Measurements from ENCODE around the gene DNAJB8. TPM values are rescaled to one million over a fixed set of nuclear protein-coding genes. Genes with fewer than 3 reads are reported as not detected.

DNAJB8 gene
- total and polyA plus RNA-seq, 9 of the 15 experiments (the other 6 are each of a cell fraction or from before 2014, with no cell fraction given): not detected

- no peak for TF ChIP-seq ZFP30 (CRISPR knock-in tag; IDR thresholded peaks at IDR 0.05; ENCODE audit: borderline replicate concordance)
- no peak for TF ChIP-seq GTF2F1 (IDR thresholded peaks at IDR 0.05; ENCODE audit: low read depth, low read length)
- TF ChIP-seq THAP7 (CRISPR knock-in tag; IDR thresholded peaks at IDR 0.05): no peak
- no peak for TF ChIP-seq CXXC5 (CRISPR knock-in tag; IDR thresholded peaks at IDR 0.05)
- no peak for TF ChIP-seq TEAD1 (CRISPR knock-in tag; IDR thresholded peaks at IDR 0.05)
- TF ChIP-seq, protein P1, sequence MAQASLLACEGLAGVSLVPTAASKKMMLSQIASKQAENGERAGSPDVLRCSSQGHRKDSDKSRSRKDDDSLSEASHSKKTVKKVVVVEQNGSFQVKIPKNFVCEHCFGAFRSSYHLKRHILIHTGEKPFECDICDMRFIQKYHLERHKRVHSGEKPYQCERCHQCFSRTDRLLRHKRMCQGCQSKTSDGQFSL (CRISPR knock-in tag; IDR thresholded peaks at IDR 0.05): no peak
- TF ChIP-seq, protein P1 (tag; IDR thresholded peaks at IDR 0.05): no peak
- no peak for TF ChIP-seq TOE1 (IDR thresholded peaks at IDR 0.05; ENCODE audit: borderline replicate concordance)
- no peak for TF ChIP-seq TOE1 (CRISPR knock-in tag; IDR thresholded peaks at IDR 0.05; ENCODE audit: borderline replicate concordance, low read depth)
- TF ChIP-seq, protein P2, sequence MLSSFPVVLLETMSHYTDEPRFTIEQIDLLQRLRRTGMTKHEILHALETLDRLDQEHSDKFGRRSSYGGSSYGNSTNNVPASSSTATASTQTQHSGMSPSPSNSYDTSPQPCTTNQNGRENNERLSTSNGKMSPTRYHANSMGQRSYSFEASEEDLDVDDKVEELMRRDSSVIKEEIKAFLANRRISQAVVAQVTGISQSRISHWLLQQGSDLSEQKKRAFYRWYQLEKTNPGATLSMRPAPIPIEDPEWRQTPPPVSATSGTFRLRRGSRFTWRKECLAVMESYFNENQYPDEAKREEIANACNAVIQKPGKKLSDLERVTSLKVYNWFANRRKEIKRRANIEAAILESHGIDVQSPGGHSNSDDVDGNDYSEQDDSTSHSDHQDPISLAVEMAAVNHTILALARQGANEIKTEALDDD (IDR thresholded peaks at IDR 0.05): no peak
- TF ChIP-seq, protein P3, sequence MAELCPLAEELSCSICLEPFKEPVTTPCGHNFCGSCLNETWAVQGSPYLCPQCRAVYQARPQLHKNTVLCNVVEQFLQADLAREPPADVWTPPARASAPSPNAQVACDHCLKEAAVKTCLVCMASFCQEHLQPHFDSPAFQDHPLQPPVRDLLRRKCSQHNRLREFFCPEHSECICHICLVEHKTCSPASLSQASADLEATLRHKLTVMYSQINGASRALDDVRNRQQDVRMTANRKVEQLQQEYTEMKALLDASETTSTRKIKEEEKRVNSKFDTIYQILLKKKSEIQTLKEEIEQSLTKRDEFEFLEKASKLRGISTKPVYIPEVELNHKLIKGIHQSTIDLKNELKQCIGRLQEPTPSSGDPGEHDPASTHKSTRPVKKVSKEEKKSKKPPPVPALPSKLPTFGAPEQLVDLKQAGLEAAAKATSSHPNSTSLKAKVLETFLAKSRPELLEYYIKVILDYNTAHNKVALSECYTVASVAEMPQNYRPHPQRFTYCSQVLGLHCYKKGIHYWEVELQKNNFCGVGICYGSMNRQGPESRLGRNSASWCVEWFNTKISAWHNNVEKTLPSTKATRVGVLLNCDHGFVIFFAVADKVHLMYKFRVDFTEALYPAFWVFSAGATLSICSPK (IDR thresholded peaks at IDR 0.05; ENCODE audit: borderline replicate concordance): no peak
- TF ChIP-seq, protein P4, sequence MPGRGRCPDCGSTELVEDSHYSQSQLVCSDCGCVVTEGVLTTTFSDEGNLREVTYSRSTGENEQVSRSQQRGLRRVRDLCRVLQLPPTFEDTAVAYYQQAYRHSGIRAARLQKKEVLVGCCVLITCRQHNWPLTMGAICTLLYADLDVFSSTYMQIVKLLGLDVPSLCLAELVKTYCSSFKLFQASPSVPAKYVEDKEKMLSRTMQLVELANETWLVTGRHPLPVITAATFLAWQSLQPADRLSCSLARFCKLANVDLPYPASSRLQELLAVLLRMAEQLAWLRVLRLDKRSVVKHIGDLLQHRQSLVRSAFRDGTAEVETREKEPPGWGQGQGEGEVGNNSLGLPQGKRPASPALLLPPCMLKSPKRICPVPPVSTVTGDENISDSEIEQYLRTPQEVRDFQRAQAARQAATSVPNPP (IDR thresholded peaks at IDR 0.05; ENCODE audit: borderline replicate concordance, insufficient read depth, insufficient read length): no peak
- 0 out of 4 replicates have a peak, but pooled peaks of 1 of the 2 experiments have one; percentile 34 for TF ChIP-seq FOXA3 (CRISPR knock-in tag; conservative IDR thresholded peaks at IDR 0.05 in 1 of 2, IDR thresholded peaks at IDR 0.05 in 1 of 2)
- TF ChIP-seq NFYB (IDR thresholded peaks at IDR 0.05; ENCODE audit: extremely low read depth, insufficient read length): peak; percentile 56
- no peak for TF ChIP-seq ZNF655 (CRISPR knock-in tag; IDR thresholded peaks at IDR 0.05)
- TF ChIP-seq NUFIP1 (IDR thresholded peaks at IDR 0.05; ENCODE audit: partially characterized antibody): no peak
- no peak for TF ChIP-seq TSC22D4 (tag; IDR thresholded peaks at IDR 0.05)
- TF ChIP-seq MTA3 (IDR thresholded peaks at IDR 0.05; ENCODE audit: borderline replicate concordance): 0 out of 2 replicates have a peak, but pooled peaks have one; percentile 21
- TF ChIP-seq HNRNPUL1 (IDR thresholded peaks at IDR 0.05; ENCODE audit: low read length): no peak
- TF ChIP-seq ESRRB (CRISPR knock-in tag; IDR thresholded peaks at IDR 0.05; ENCODE audit: borderline replicate concordance): no peak
- no peak for TF ChIP-seq ZNF436 (CRISPR knock-in tag; IDR thresholded peaks at IDR 0.05)
These were observed 53.7 kb downstream of the DNAJB8 start (continued) for GRCh38 chr3:128413003-128413370.

All from K562 (cell line).